ENCODE results near the gene UTS2R. TPM values are rescaled to one million over a fixed set of nuclear protein-coding genes. Genes with fewer than 3 reads are reported as not detected.

The UTS2R gene
- total and polyA plus RNA-seq, 12 donors = not detected

DNA sequence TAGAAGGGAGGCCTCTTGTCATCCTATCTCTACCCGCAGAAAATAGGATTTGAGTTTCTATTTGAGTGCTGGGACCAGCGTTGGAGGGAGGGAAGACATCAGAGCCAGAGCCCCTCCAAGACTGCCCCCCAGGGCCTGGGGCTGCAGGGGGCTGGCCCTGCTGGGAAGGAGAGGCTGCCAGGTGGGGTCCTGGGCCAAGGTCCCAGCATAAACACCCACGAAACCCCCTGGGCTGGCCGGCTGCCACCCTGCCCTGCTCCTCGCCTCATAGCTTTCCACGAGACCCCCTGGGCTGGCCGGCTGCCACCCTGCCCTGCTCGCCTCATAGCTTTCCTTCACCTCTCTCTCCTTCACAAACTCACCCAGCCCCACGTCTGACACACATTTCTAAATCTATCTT lies 23.1 kb upstream of the UTS2R start:
- intact Hi-C loops (cut with DNase I) = no loop called here
- Histone ChIP-seq H3K27me3 (no peaks in the 10 kb centered on the region), H3K4me3 (no peak overlapping the region), H3K27ac (no peak overlapping the region), H3K36me3 (replicated peaks in 1 of 2) (no peaks in the 10 kb centered on the region), H3K4me1 (replicated peaks in 1 of 2) (no peaks in the 10 kb centered on the region), H3K9me3 (replicated peaks in 1 of 3) (no peaks in the 10 kb centered on the region)
- WGBS, 4 donors = 71 to 77% (median 73%) methylated on average over 8 to 9 of the region's 9 CpGs
- DNase-seq = no peak
- no peak for TF ChIP-seq POLR2A (IDR thresholded peaks at IDR 0.05)
- TF ChIP-seq, protein P1, sequence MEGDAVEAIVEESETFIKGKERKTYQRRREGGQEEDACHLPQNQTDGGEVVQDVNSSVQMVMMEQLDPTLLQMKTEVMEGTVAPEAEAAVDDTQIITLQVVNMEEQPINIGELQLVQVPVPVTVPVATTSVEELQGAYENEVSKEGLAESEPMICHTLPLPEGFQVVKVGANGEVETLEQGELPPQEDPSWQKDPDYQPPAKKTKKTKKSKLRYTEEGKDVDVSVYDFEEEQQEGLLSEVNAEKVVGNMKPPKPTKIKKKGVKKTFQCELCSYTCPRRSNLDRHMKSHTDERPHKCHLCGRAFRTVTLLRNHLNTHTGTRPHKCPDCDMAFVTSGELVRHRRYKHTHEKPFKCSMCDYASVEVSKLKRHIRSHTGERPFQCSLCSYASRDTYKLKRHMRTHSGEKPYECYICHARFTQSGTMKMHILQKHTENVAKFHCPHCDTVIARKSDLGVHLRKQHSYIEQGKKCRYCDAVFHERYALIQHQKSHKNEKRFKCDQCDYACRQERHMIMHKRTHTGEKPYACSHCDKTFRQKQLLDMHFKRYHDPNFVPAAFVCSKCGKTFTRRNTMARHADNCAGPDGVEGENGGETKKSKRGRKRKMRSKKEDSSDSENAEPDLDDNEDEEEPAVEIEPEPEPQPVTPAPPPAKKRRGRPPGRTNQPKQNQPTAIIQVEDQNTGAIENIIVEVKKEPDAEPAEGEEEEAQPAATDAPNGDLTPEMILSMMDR (IDR thresholded peaks at IDR 0.05) = no peak

DNA sequence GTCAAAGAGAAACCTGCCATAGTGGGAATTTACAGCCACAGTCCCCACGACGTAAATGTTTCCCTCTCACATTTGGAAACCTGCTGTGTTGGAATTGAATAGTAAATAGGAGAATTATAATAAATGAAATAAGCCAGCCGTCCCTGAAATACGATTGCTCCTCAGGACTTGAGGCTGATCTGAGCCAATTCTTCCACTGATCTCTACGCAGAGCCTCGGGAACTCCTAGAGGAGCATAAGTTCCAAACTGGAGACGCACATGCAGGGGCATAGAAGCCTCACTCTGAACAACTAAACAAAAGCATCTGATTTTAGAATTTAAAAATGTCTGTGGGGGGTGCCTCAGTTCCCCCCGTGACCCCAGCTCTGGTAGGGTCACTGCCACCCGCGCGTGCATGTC lies 22.7 kb upstream of the UTS2R start:
- intact Hi-C loops (cut with DNase I) = no loop called here
- Histone ChIP-seq H3K27me3 (no peaks in the 10 kb centered on the region), H3K36me3 (replicated peaks in 1 of 2) (no peaks in the 10 kb centered on the region), H3K9me3 (replicated peaks in 1 of 3) (no peaks in the 10 kb centered on the region), H3K4me3 (no peak overlapping the region), H3K4me1 (replicated peaks in 1 of 2) (no peaks in the 10 kb centered on the region), H3K27ac (no peak overlapping the region)
- no peak for TF ChIP-seq POLR2A (IDR thresholded peaks at IDR 0.05)
- TF ChIP-seq, protein P1 (IDR thresholded peaks at IDR 0.05) = no peak
- WGBS, 4 donors = 55 to 63% (median 60%) methylated on average over 11 of the region's 11 CpGs
- no peak for DNase-seq

DNA sequence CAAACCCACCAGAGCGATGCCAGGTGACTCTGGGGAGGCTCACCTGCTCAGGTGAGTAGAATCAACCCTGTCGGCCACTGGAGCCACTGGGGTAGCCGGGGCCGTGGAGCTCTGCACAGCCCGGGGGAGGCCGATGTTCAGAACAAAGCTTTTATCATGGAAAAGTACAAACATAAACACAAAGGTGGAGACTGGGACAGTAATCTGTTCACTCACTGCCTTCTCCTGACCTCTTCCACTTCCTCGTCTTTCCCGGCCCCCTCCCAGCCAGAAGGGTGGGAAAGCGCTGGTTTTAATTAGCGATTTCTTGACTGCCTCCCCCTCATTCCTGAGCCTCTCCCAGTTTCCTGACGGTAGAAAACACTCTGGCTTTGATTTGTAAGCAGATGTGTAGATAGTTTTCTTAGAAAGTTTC lies 22.3 kb upstream of the UTS2R start:
- TF ChIP-seq, protein P1 (IDR thresholded peaks at IDR 0.05) = no peak
- no peak for TF ChIP-seq POLR2A (IDR thresholded peaks at IDR 0.05)

DNA sequence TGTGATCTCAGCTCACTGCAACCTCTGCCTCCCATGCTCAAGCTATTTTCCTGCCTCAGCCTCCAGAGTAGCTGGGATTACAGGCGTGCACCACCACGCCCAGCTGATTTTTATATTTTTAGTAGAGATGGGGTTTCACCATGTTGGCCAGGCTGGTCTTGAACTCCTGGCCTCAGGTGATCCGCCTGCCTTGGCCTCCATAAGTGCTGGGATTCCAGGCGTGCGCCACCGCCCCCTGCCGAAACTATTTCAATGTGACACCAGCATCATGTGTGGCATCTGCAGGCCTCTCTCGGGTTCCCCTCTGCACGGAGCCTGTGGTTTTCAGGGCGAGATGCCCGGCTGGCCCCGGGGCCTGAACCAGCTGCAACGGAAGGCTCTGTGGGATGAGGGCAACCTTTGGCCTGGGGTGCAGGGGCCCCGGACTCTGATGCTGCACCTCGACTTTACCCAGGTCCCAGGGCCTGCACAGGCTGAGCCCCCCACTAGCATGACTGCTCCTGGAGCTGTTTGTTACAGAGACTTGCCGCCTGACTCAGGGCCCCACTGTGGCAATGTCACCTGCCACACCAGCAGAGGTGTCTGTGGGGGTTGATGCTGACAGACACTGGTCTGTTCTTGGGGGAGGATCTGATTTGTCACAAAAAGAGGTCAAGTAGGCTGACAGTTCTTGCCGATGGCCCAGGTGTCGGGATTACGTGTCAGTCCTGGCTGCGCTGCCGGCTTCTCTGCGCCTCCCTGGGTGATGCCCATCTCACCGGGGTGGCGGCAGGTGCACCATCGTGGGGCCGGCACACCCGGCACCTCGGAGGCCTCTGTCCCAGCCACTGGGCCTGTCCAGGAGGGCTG lies 21.2 kb upstream of the UTS2R start:
- no peak for DNase-seq
- no peak for TF ChIP-seq POLR2A (IDR thresholded peaks at IDR 0.05)
- TF ChIP-seq, protein P1 (IDR thresholded peaks at IDR 0.05) = no peak
- H3K27ac ChIP-seq = no peak overlapping the region
- intact Hi-C loops (cut with DNase I) = loop anchor here (1.0 to 5.0 kb wide), 3 partner anchors 62 to 427 kb away; no protein-coding TSS in a partner anchor
- H3K27me3 ChIP-seq = no peaks in the 10 kb centered on the region
- H3K4me1 ChIP-seq (replicated peaks in 1 of 2) = no peaks in the 10 kb centered on the region
- no peaks in the 10 kb centered on the region for H3K9me3 ChIP-seq (replicated peaks in 1 of 3)
- WGBS, 4 donors = 78 to 92% (median 83%) methylated on average over 8 to 28 of the region's 28 CpGs
- no peaks in the 10 kb centered on the region for H3K36me3 ChIP-seq (replicated peaks in 1 of 2)
- no peak overlapping the region for H3K4me3 ChIP-seq

More for the DNA sequence above, 22.3 kb upstream of the UTS2R start:
- no peaks in the 10 kb centered on the region for H3K27me3 ChIP-seq
- no peak for DNase-seq
- H3K9me3 ChIP-seq (replicated peaks in 1 of 3) = no peaks in the 10 kb centered on the region
- 53 to 63% (median 55%) methylated on average over 11 of the region's 11 CpGs for WGBS, 4 donors
- intact Hi-C loops (cut with DNase I) = no loop called here
- no peak overlapping the region for H3K4me3 ChIP-seq
- no peaks in the 10 kb centered on the region for H3K36me3 ChIP-seq (replicated peaks in 1 of 2)
- no peak overlapping the region for H3K27ac ChIP-seq
- H3K4me1 ChIP-seq (replicated peaks in 1 of 2) = no peaks in the 10 kb centered on the region

All from adrenal gland (tissue), 12 donors.